Stimulated activated CD4-positive, alpha-beta T cell treated with anti-CD3 and anti-CD28 coated beads, Interleukin-2, amount 100 ng/mL, for 24 hours (primary cell): ENCODE measurements around the gene DACH1.

Experiments used
- DNase-seq, 2 donors: peaks; one replicate each; pipeline ENCODE4 v3.0.0-alpha.2; 2020

DACH1 gene

GRCh38 chr13:71771144-71771543 is 95.9 kb downstream of the DACH1 start:
- DNase-seq = no peak

DNA sequence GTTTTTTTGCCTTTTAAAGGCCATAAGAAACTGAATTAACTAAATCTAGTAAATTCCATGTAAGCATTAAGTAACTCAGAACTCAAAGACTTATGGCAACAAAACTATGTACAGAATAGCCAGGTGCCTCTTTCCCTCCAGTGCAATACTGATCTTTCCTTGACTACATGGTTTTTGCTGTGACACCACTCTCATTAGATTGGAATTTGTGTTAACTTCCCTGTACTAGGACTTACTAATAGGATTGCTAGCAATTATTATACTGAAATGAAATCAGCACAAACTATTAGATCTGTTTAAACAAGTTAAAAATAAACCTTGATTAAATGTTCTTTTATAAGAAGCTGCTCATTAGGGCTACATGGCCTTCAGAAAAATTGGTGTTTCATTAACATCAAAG is 96.3 kb downstream of the DACH1 start:
- DNase-seq = no peak

DNA sequence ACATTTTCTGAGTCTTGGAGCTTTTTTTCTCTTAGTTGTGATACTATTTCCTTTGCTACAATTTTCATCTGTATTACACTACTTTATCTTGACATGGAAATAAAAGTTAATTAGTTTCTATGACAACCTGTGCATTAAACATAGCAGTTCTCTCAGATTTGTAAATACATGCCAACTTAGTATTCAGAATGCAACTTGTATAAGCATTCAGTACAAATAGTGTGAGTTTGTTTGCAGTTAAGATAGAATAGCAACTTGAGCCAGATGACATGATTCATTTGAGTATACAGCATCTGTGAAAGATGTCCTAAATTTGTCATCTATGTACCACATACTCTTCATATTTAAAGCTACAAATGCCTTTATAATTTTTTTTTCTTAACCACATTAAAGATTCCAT is 98.1 kb downstream of the DACH1 start:
- DNase-seq = no peak

DNA sequence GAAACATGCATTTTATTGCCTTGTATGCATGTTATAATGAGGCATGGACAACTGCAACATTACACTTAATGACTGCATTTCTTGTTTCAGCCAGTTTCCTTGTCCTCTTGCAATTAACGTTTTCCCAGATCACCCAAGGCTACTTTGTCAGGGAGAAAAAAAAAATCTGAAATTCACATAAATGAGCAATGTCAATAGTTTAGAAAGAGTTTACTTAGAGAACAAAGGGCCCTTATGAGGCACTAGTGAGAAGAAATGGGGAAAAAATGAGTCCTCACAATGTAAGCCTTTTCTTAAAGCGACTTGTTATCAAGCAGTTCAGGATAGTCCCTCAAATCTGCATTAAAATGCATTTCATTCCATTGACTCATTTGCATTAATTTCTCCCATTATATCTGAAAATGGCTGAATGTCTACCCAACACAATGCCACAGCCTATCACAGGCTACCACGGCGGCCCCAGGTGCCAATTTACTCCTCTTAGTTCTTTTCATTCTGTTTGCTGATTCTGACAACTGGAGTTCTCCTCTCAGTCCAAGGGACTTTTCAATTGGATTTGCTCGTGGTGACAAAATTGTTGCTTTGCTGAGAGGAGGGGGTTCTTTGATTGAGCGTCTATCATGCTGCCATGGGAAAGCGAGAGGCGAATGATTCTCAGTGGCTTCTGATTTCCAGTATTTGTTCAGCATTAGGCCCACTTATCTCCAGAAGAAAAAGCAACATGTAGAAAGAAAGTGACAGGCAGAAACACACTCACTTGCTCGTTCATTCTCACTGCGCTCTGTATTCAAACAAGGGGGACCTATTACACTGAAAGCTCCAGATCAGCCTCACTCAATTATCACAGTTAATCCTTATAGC is 107.1 kb downstream of the DACH1 start:
- DNase-seq = no peak

GRCh38 chr13:71758828-71759227 is 108.2 kb downstream of the DACH1 start:
- DNase-seq = no peak

GRCh38 chr13:71754407-71754974 is 112.5 kb downstream of the DACH1 start:
- no peak for DNase-seq

DNA sequence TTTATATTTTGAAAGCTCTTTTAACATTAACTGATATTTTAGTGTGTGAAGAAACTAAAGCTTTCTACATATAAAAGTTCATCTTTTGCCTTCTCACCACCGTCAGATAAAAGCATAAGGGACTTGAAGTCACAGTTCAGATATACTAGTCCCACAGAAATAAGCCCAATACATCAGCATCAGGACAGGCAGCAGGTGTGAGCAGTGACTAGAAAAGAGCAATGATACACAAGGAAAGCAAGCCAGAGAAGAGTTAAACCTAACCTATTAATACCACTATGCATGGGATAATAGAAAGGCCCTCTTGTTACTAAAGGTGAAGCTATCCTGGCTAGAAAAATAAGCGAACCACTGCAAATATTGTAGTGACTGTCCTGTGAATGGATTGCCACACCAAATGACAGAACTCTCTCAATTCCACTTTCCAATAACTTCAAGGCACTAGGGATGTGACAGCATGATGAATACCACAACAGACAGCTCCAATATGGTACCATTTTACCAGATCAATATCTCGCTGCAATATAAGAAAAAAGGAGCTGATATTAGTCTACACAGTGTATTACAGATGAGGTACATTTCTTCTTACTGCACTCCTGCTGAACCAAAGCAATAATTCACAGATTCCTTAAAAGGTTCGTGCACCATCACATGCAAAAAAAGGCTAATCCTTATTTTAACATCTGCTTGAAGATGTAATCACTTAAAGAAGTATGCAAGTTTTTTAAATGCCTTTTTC is 114.1 kb downstream of the DACH1 start:
- DNase-seq = no peak

GRCh38 chr13:71751073-71751472 is 115.9 kb downstream of the DACH1 start:
- DNase-seq = no peak

DNA sequence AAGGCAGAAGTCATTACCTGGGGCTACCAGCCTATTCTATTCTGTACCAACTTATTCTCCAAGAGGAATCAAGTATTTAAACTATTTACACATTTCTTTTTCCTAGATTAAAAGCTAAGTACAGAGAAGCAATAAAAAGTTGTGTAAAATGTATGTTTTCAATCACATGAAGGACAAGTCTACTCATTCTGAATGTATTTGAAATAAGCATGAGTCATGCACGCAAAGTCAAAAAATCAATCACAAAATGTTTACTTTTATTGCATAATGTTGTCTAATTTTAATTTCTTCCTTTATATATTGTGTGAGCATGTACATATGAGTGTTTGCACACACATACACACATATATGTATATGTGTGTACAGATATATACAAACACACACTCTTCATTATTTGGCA is 136.7 kb downstream of the DACH1 start:
- DNase-seq = no peak

- DNase-seq = no peak
Measured at GRCh38 chr13:71729441-71729840, 137.6 kb downstream of the DACH1 start.

- no peak for DNase-seq
Measured at GRCh38 chr13:71727662-71728061, 139.3 kb downstream of the DACH1 start.

- DNase-seq = no peak
Measured at GRCh38 chr13:71727042-71727441, 140.0 kb downstream of the DACH1 start.

GRCh38 chr13:71722206-71722605 is 144.8 kb downstream of the DACH1 start:
- no peak for DNase-seq

DNA sequence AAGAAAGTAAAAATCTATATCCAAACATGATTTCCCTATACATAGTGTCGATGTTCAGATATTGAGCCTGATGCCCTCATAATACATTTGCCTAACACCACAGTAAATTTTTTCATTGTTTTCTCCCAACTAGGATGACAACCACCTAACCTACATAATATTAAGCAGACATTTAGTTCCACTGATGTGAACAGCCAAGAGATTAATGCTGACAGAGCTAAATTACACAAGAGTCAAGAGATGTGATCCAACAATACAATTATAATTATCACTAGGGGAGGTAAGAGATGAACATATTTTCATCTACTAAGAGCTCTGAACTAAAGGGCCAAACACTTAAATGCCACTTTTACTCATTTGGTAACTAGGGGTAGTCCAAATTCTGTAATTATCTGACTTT is 145.9 kb downstream of the DACH1 start:
- DNase-seq = no peak

GRCh38 chr13:71718931-71719330 is 148.1 kb downstream of the DACH1 start:
- DNase-seq = no peak

DNA sequence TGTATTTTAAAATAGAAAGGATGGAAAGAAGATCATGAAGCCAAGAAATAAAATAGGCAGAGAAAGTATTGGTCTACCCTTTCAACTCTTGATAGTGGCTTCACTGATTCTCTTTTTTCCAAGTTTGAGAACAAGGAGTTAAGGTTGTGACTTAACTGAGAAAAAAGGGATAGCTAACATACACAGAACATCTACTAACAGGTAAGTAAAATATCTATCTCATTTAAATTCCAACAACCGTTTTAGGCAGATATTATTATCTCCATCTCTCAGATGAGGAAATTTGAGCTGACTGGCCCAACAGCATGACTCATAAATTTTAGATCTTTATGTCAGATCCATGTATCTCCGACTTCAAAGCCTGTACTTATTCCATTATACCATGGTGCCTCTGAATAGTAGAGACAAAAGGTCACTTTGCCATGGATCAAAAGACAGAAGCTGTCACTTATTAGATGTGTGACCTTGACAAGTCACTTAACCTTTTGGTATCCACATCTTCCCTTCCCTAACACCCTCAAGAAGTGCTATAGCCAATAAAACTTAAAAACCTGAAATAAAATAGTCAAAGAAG is 152.1 kb downstream of the DACH1 start:
- no peak for DNase-seq

GRCh38 chr13:71712988-71713653 is 153.9 kb downstream of the DACH1 start:
- no peak for DNase-seq

DNA sequence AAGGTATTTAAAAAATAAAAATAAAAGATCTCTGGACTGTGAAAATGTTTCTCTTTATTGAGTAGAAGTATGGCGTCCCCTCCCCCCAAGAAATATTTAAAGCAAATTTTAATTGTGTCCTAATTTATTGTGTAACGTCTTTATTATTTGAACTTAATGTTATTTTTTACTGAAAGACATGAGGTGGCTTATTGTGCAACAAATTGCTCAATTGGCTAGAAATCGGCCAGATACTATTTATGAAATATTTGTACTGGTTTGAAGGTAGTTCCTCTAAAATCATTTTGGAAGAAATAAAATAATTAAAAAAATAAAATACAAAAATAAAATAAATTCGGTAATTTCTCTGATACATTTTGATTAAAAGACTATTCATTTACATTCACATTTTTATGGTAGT is 162.3 kb downstream of the DACH1 start:
- no peak for DNase-seq

GRCh38 chr13:71703138-71703537 is 163.9 kb downstream of the DACH1 start:
- no peak for DNase-seq

GRCh38 chr13:71702253-71702652 is 164.8 kb downstream of the DACH1 start:
- DNase-seq = no peak

DNA sequence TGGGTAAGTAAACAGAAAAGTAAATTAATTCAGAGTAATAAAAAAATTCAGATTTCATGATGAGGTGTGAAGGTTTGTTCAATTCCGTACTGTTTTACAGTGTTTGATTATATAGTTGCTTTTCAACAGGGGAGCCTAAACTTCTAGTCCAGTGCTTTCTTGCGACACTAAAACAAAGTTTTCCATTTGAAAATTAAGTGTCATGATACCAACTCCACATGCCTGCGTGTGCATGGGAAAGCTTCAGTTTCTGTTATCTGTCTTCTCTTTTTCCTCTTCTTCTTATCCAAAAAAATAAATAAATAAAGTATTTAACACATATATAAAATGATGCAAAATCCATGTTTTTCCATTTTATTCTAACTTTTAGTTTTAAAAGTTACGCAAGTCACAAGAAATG is 165.3 kb downstream of the DACH1 start:
- DNase-seq = no peak

GRCh38 chr13:71699342-71699741 is 167.7 kb downstream of the DACH1 start:
- DNase-seq = no peak

GRCh38 chr13:71695662-71696061 is 171.3 kb downstream of the DACH1 start:
- DNase-seq = no peak
